Osteoblast (primary cell): Measurements from ENCODE around the gene SIL1. TPM values are rescaled to one million over a fixed set of nuclear protein-coding genes. Genes with fewer than 3 reads are reported as not detected.
"Not testable (repeated sequence)": the region's sequence is repeated elsewhere in the genome, so short reads cannot be mapped to it uniquely, and the experiment has no call there.

ENCODE experiments used
- DNase-seq: peaks from one replicate; pipeline ENCODE4 v3.0.0; 2011; ENCODE audit warnings: low spot score, mixed read lengths; ENCODE audit not compliant: insufficient read length; ENCODE audit errors: missing footprints
- H2AFZ ChIP-seq: 2 replicates; pipeline ENCODE4 v1.6.0; 2011; ENCODE audit warnings: mild to moderate bottlenecking, low read length
- H3K27ac ChIP-seq: 2 replicates; pipeline ENCODE4 v1.5.1; 2011; ENCODE audit warnings: mild to moderate bottlenecking, low read depth, low read length, moderate library complexity
- H3K27me3 ChIP-seq: 2 replicates; pipeline ENCODE4 v1.6.0; 2012; ENCODE audit warnings: mild to moderate bottlenecking, control low read depth, inconsistent platforms, low read length, moderate library complexity; ENCODE audit not compliant: insufficient read depth
- H3K36me3 ChIP-seq: 2 replicates; pipeline ENCODE4 v1.5.1; 2011; ENCODE audit warnings: mild to moderate bottlenecking, low read length, control low read depth, moderate library complexity; ENCODE audit not compliant: insufficient read depth
- H3K4me1 ChIP-seq: 2 replicates; pipeline ENCODE4 v1.5.1; 2011; ENCODE audit warnings: mild to moderate bottlenecking, low read length, control low read depth, moderate library complexity; ENCODE audit not compliant: insufficient read depth
- H3K4me2 ChIP-seq: 2 replicates; pipeline ENCODE4 v1.6.0; 2011; ENCODE audit warnings: mild to moderate bottlenecking, low read length; ENCODE audit not compliant: insufficient read depth
- H3K4me3 ChIP-seq: fragments of 200-600 bp; sonication (generic); 3 replicates; pipeline ENCODE4 v1.5.1; 2012; ENCODE audit warnings: mild to moderate bottlenecking, low read length, inconsistent platforms; ENCODE audit not compliant: insufficient read depth
- H3K79me2 ChIP-seq: 2 replicates; pipeline ENCODE4 v1.6.0; 2012; ENCODE audit warnings: mild to moderate bottlenecking, low read length, control low read depth, inconsistent platforms; ENCODE audit not compliant: insufficient read depth
- H3K9me3 ChIP-seq: 2 replicates; pipeline ENCODE4 v1.5.1; 2011; ENCODE audit warnings: low read depth, low read length, control low read depth
- H4K20me1 ChIP-seq: 2 replicates; pipeline ENCODE4 v1.6.0; 2012; ENCODE audit warnings: mild to moderate bottlenecking, low read length, control low read depth; ENCODE audit not compliant: insufficient read depth
- CTCF ChIP-seq: IDR thresholded peaks from 2 replicates; pipeline ENCODE4 v1.5.1; 2011; ENCODE audit warnings: mild to moderate bottlenecking, low read depth, low read length, moderate library complexity; ENCODE audit errors: extremely low read depth
- total RNA-seq: library from RNA; depleted of rRNA; stranded (reverse); fragments of >200 nt; gene quantifications from 2 replicates; pipeline ENCODE4 v1.2.3, GENCODE V29; 2012

Gene SIL1
- total RNA-seq, 1 donor: 65.1 TPM

GRCh38 chr5:139017624-139018023 lies 180.5 kb downstream of the SIL1 start:
- no peak overlapping the region for H2AFZ ChIP-seq
- TF ChIP-seq CTCF: no peak

GRCh38 chr5:139016186-139016585 lies 182.0 kb downstream of the SIL1 start:
- Histone ChIP-seq H3K9me3 (no peaks in the 10 kb centered on the region), H2AFZ (no peak overlapping the region), H3K36me3 (peaks cover 10% of the 10 kb centered on the region), H3K79me2 (no peaks in the 10 kb centered on the region), H3K4me2 (no peak overlapping the region), H3K27ac (no peak overlapping the region), H3K4me1 (peaks cover 9% of the 10 kb centered on the region), H3K4me3 (no peak overlapping the region), H3K27me3 (no peaks in the 10 kb centered on the region), H4K20me1 (peaks cover 5% of the 10 kb centered on the region)
- DNase-seq: no peak
- no peak for TF ChIP-seq CTCF

More at GRCh38 chr5:139017624-139018023, 180.5 kb downstream of the SIL1 start:
- Histone ChIP-seq H3K36me3 (peaks cover 10% of the 10 kb centered on the region), H3K27ac (no peak overlapping the region), H3K4me2 (no peak overlapping the region), H4K20me1 (peaks cover 5% of the 10 kb centered on the region), H3K4me3 (no peak overlapping the region), H3K27me3 (no peaks in the 10 kb centered on the region), H3K9me3 (no peaks in the 10 kb centered on the region), H3K79me2 (no peaks in the 10 kb centered on the region), H3K4me1 (peaks cover 9% of the 10 kb centered on the region)
- DNase-seq: no peak

GRCh38 chr5:139014726-139015125 lies 183.4 kb downstream of the SIL1 start:
- H3K27ac ChIP-seq: peak overlapping the region; percentile 30
- H3K27me3 ChIP-seq: no peaks in the 10 kb centered on the region
- H3K9me3 ChIP-seq: no peaks in the 10 kb centered on the region
- peak; percentile 93 for DNase-seq
- TF ChIP-seq CTCF: no peak
- H2AFZ ChIP-seq: no peak overlapping the region
- no peak overlapping the region for H3K4me3 ChIP-seq
- H3K4me2 ChIP-seq: no peak overlapping the region
- peaks cover 5% of the 10 kb centered on the region for H4K20me1 ChIP-seq
- peaks cover 6% of the 10 kb centered on the region for H3K36me3 ChIP-seq
- H3K79me2 ChIP-seq: no peaks in the 10 kb centered on the region
- peaks cover 9% of the 10 kb centered on the region for H3K4me1 ChIP-seq

GRCh38 chr5:139012176-139012575 lies 186.0 kb downstream of the SIL1 start:
- Histone ChIP-seq H3K36me3 (no peaks in the 10 kb centered on the region), H3K9me3 (no peaks in the 10 kb centered on the region), H3K79me2 (no peaks in the 10 kb centered on the region), H4K20me1 (peaks cover 5% of the 10 kb centered on the region), H2AFZ (no peak overlapping the region), H3K4me3 (no peak overlapping the region), H3K4me2 (no peak overlapping the region), H3K27ac (no peak overlapping the region), H3K27me3 (no peaks in the 10 kb centered on the region), H3K4me1 (peaks cover 9% of the 10 kb centered on the region)
- no peak for TF ChIP-seq CTCF
- DNase-seq: no peak

GRCh38 chr5:139011156-139011555 lies 187.0 kb downstream of the SIL1 start:
- DNase-seq, H2AFZ ChIP-seq, H3K9me3 ChIP-seq, H3K4me3 ChIP-seq, H3K27me3 ChIP-seq, H4K20me1 ChIP-seq, H3K4me1 ChIP-seq, H3K4me2 ChIP-seq, H3K27ac ChIP-seq, H3K79me2 ChIP-seq, H3K36me3 ChIP-seq: not testable (repeated sequence)
